Memory B cell (primary cell): ENCODE results near the gene RTN4.
A peak's percentile ranks its signal among the peaks of the same experiment; 100 is the strongest.
"Not testable (repeated sequence)": the region's sequence is repeated elsewhere in the genome, so short reads cannot be mapped to it uniquely, and the experiment has no call there.

Source experiments
- ATAC-seq: fragments of 150-1000 bp; cut with Tn5 transposase; 2 replicates; pipeline ENCODE4 v1.10.0; 2021; ENCODE audit warnings: low read depth, mild to moderate bottlenecking, moderate library complexity
- DNase-seq, 2 donors: peaks; one replicate each; pipeline ENCODE4 v3.0.0; 2022; ENCODE audit warnings: low spot score in 2 of 2
- H3K27ac Mint-ChIP-seq: one replicate; pipeline ENCODE4 v1.8.0; 2022; ENCODE audit warnings: mild to moderate bottlenecking, moderate library complexity, mixed read lengths
- H3K27me3 Mint-ChIP-seq: one replicate; pipeline ENCODE4 v1.8.0; 2022; ENCODE audit warnings: mixed read lengths
- H3K36me3 Mint-ChIP-seq: one replicate; pipeline ENCODE4 v1.8.0; 2022; ENCODE audit warnings: mild to moderate bottlenecking, mixed read lengths
- H3K4me1 Mint-ChIP-seq: one replicate; pipeline ENCODE4 v1.8.0; 2022; ENCODE audit warnings: mixed read lengths
- H3K4me3 Mint-ChIP-seq: one replicate; pipeline ENCODE4 v1.8.0; 2022; ENCODE audit warnings: mild to moderate bottlenecking, moderate library complexity, mixed read lengths
- H3K9me3 Mint-ChIP-seq: one replicate; pipeline ENCODE4 v1.8.0; 2022; ENCODE audit warnings: mixed read lengths

Gene RTN4

DNA sequence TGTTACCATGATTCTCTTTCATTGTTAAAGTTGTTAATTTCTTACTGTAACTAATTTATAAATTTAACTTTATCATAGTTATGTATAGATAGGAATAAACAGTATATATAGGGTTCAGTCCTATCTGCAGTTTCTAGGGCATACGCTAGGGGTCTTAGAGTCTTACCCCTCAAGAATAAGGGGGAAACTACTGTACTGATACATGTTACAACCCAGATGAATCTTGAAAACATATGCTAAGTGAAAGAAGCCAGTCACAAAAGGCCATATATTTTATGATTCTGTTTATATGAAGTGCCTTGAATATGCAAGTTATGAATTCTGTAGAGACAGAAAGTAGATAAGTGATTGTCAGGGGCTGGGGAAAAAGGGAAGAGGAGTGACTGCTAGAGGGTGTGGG lies 52.4 kb downstream of the RTN4 start:
- Mint-ChIP-seq H3K4me1 (peaks cover 47% of the 10 kb centered on the region), H3K27ac (no peak overlapping the region), H3K9me3 (no peaks in the 10 kb centered on the region), H3K4me3 (no peak overlapping the region), H3K36me3 (no peaks in the 10 kb centered on the region), H3K27me3 (no peaks in the 10 kb centered on the region)
- no peak for DNase-seq
- no peak for ATAC-seq

DNA sequence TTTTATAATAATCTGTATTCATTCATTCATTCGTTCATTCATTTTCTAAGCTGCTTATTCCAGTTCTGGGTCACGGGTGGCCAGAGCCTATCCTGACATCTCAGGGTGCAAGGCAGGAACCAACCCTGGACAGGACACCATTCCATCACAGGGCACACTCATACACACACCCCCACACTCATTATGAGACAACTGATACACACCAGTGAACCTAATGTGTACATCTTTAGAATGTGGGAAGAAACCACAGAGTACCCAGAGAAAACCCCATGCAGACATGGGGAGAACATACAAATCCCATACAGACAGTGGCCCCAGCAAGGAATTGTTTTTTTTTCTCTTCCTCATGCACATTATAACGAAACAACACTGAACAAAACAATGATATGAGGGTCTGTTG lies 54.7 kb downstream of the RTN4 start:
- no peak for DNase-seq
- no peaks in the 10 kb centered on the region for H3K27me3 Mint-ChIP-seq

DNA sequence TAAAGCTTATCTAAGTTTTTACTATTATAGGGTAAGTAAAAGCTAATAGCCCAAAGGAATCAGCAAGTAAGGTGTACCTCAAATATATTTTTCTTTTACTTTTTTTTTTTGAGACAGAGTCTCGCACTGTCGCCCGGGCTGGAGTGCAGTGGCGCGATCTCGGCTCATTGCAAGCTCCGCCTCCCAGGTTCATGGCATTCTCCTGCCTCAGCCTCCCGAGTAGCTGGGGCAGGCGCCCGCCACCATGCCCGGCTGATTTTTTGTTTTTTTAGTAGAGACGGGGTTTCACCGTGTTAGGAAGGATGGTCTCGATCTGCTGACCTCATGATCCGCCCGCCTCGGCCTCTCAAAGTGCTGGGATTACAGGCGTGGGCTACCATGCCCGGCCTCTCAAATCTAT lies 59.6 kb downstream of the RTN4 start:
- H3K4me1 Mint-ChIP-seq: peaks cover 21% of the 10 kb centered on the region
- H3K4me3 Mint-ChIP-seq, DNase-seq, ATAC-seq, H3K9me3 Mint-ChIP-seq, H3K27ac Mint-ChIP-seq, H3K27me3 Mint-ChIP-seq, H3K36me3 Mint-ChIP-seq: not testable (repeated sequence)

More for the DNA sequence above, 54.7 kb downstream of the RTN4 start:
- H3K9me3 Mint-ChIP-seq: no peaks in the 10 kb centered on the region
- H3K27ac Mint-ChIP-seq: no peak overlapping the region
- H3K4me3 Mint-ChIP-seq: no peak overlapping the region
- ATAC-seq: no peak
- H3K36me3 Mint-ChIP-seq: no peaks in the 10 kb centered on the region
- peaks cover 39% of the 10 kb centered on the region for H3K4me1 Mint-ChIP-seq

DNA sequence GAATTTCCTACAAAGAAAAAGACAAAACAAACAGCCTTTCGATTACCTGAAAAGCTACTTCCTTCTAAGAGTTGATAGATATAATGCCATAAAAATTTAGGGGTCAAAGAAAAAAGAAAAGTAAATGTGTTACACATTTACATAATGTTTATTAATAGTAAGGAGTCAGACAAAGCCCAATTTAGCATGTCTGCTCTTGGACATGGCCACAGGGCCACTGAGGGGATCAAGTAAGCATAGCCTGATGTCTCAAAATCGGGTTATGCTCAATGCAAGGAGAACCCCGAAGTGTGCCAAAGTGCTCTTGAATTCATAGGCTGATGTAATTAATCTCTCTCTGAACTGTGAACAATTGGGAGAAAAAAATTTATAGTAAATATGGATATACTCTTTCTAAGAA lies 61.6 kb downstream of the RTN4 start:
- no peak for DNase-seq
- H3K4me1 Mint-ChIP-seq: peaks cover 16% of the 10 kb centered on the region
- H3K27ac Mint-ChIP-seq: no peak overlapping the region
- no peaks in the 10 kb centered on the region for H3K9me3 Mint-ChIP-seq
- ATAC-seq: no peak
- no peak overlapping the region for H3K4me3 Mint-ChIP-seq
- peaks cover 12% of the 10 kb centered on the region for H3K36me3 Mint-ChIP-seq
- no peaks in the 10 kb centered on the region for H3K27me3 Mint-ChIP-seq

DNA sequence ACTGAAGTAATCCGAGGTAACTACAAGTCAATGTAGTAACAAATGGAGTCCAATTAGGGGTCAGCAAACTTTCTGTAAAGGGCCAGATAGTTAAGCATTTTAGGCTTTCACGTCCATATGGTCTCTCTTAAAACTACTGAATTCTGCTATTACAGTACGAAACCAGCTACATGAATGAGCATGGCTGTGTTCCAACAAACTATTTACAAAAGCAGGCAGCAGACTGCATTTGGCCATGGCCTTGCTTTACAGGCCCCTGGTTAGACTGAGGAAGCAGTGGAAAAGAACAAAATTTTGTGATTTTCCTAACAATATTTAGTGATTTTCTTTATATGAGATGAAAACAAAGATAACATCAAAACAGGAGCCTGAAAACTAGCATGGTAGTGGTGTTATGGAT lies 64.0 kb downstream of the RTN4 start:
- Mint-ChIP-seq H3K9me3 (no peaks in the 10 kb centered on the region), H3K4me3 (no peak overlapping the region), H3K4me1 (peaks cover 13% of the 10 kb centered on the region), H3K36me3 (peaks cover 15% of the 10 kb centered on the region), H3K27ac (no peak overlapping the region), H3K27me3 (no peaks in the 10 kb centered on the region)
- DNase-seq (no peak), ATAC-seq (no peak)

DNA sequence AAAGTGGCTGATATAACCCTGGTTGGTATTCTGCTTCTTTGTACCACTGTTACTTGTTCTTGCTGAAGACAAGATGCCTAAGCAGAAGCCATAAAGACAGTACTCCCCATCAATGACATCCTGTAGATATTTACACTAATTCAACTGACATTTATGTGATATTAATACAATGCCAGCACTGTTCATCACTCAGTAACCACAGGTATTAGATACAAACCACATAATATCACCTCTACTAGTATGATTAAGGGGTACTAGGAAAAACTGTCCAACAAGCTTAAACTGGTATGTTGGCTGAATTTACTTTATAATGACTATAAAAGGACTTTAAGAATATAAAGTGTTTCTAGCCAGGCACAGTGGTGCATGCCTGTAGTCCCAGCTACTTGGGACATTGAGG lies 65.8 kb downstream of the RTN4 start:
- peaks cover 19% of the 10 kb centered on the region for H3K36me3 Mint-ChIP-seq
- no peaks in the 10 kb centered on the region for H3K27me3 Mint-ChIP-seq
- DNase-seq (no peak), ATAC-seq (no peak)
- H3K9me3 Mint-ChIP-seq: no peaks in the 10 kb centered on the region
- H3K4me3 Mint-ChIP-seq: no peak overlapping the region
- peaks cover 15% of the 10 kb centered on the region for H3K4me1 Mint-ChIP-seq
- H3K27ac Mint-ChIP-seq: peak overlapping the region; percentile 29

DNA sequence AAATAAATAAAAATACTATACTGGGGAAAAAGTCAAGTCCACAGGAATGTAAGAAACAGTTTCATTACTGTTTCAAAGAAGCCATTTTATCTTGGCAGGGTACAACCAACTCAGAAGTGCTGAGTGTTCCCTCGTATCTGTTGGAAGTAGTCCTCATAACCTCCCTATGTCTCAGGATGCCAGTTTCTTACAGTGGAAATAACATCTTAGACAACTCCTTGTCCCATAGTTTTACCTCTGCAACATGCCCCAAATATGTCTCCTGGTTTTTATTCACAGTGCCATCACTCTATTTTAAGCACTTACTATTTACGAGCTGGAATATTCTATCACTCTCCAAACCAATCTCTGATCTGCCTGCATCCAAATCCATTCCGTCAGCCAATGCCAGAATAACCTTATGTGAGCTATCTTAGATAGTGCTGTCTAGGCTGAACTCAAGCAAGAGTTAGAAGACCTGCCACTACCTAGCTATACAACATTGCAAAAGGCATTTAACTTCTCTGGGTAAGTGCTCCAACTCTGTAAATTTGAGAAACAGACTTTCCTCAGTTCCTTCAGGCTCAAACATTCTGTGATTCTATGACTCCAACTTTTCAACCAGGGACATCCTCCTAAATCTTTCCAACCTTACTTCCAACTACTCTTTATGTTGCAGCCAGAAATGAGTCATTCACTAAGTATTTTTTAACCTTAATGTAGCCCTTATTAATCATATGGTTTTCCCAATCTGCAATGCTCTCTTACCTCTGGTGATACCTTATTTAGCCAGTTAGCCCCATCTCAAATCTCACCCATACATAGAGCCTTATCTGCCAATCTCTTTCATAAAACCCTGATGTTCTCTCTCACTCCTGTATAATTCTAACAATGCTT lies 66.7 kb downstream of the RTN4 start:
- Mint-ChIP-seq H3K4me3 (no peak overlapping the region), H3K9me3 (no peaks in the 10 kb centered on the region), H3K36me3 (peaks cover 19% of the 10 kb centered on the region), H3K4me1 (peaks cover 10% of the 10 kb centered on the region), H3K27ac (peak overlapping the region; percentile 29), H3K27me3 (no peaks in the 10 kb centered on the region)
- no peak for ATAC-seq
- no peak for DNase-seq

DNA sequence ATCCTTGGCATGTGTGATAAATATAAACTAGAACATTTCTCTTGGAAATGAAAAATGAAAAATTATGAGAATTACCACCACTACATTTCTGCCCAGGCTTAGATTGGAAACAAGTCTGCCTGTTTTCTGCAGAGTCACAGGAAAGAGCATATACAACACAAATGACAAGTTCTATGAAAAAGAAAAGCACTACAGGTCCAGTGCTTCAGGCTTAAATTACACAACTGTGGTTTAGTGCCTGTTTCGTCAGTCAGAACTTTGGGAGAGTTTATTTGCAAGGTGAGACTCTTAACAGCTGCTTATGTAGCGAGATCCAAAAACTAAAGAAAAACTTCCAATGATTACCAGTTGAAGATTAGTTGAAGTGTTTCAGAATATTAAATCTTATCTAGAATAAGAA lies 68.9 kb downstream of the RTN4 start:
- no peaks in the 10 kb centered on the region for H3K27me3 Mint-ChIP-seq
- H3K9me3 Mint-ChIP-seq: no peaks in the 10 kb centered on the region
- peaks cover 17% of the 10 kb centered on the region for H3K4me1 Mint-ChIP-seq
- ATAC-seq (no peak), DNase-seq (no peak)
- H3K4me3 Mint-ChIP-seq: no peak overlapping the region
- H3K27ac Mint-ChIP-seq: no peak overlapping the region
- H3K36me3 Mint-ChIP-seq: peaks cover 16% of the 10 kb centered on the region

DNA sequence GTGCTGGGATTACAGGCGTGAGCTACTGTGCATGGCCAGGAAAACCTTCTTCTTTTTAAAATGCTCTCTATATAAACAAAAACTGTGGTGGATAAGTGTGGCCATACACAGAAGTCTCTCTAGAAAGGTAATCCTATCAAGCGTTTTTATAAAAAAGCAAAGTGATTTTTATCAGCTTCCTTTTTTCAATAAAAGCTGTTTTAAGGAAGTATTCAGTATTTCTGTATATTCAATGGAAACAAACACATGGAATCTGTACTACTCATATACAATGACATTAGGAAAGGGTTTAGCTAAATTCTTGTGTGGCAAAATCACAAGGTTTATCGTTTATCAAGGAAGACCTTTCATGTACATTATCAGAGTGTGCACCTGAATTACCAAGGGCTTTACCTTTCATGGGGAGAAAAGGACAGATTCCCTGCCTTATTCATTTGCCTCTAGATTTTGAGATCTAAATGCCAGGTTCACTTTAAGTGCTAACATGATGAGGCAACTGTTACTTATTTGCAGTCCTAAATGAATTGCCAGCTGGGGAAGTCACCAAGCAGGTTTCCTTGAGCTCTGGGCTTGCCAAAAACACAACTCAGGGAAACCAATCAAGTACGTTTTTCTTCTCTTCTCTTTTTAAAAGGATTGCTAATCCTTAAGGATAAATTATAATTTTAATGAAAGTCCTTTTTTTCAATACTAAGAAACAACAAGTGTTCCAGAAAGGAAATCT lies 70.8 kb downstream of the RTN4 start:
- no peaks in the 10 kb centered on the region for H3K9me3 Mint-ChIP-seq
- no peak for ATAC-seq
- peak overlapping the region; percentile 60 for H3K27ac Mint-ChIP-seq
- H3K27me3 Mint-ChIP-seq: no peaks in the 10 kb centered on the region
- H3K4me3 Mint-ChIP-seq: no peak overlapping the region
- peaks cover 15% of the 10 kb centered on the region for H3K36me3 Mint-ChIP-seq
- H3K4me1 Mint-ChIP-seq: peaks cover 20% of the 10 kb centered on the region
- DNase-seq: no peak

DNA sequence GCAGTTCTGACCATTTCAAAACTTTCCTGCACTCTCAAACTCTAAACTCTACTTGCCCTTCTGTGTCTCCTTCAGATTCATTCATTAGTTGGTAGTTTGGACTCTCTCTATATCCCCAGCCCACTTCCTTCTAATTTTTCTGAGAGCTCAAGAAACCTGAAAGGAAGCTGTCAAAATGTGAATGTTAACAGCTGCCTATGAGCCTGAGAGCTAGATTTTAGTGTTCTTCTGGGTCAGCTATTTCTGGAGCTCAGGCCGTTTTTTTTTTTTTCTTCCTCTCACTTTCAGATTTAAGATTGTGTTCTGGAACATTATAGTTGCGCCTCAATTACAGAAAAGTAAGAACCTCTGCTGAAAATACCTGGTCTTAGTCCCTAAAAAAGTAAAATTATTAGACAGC lies 73.1 kb downstream of the RTN4 start:
- H3K27ac Mint-ChIP-seq: peak overlapping the region; percentile 77
- ATAC-seq (no peak), DNase-seq (no peak)
- peaks cover 8% of the 10 kb centered on the region for H3K36me3 Mint-ChIP-seq
- H3K4me1 Mint-ChIP-seq: peaks cover 13% of the 10 kb centered on the region
- no peak overlapping the region for H3K4me3 Mint-ChIP-seq
- no peaks in the 10 kb centered on the region for H3K27me3 Mint-ChIP-seq
- H3K9me3 Mint-ChIP-seq: no peaks in the 10 kb centered on the region

DNA sequence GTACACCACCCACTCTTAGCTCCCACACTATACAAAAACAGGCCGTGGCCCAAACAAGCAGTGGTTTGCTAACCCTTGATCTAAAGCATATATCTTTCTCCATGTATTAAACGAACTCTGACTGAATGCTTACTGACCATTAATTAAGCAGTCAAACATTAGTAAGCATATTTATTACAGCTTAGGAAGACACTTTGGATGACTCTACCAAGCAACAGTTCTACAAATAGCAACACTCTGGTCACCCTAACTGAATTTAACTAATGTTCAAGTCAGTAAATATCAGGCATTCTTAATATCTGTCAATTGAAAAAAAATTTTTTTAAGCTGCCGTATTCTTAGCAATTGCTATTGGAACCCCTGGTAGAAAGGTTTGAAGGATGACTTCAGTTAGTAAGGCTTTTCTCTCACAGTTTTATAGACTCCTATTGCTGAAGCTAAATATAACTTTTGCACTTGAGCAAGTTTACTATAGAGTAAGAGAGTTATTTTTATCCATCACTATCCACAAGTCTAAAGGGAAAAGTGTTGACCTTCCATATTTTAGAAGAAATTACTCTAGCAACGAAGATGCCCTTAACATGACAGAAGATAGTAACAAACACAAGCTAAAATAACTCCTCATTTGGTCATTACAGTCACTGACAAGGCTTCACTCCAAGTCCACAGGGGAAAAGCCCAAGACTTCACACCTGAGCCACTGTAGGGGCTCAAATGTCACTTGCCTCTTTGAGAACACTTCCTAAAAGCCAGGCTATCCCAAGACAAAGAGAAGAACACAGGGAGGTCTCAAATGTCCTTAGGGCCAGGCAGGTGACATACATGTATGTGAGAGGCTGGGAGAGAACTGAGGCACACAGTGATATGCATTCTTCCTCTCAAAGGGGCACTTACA lies 74.4 kb downstream of the RTN4 start:
- ATAC-seq (no peak), DNase-seq (no peak)
- peaks cover 15% of the 10 kb centered on the region for H3K36me3 Mint-ChIP-seq
- H3K4me3 Mint-ChIP-seq: no peak overlapping the region
- H3K27me3 Mint-ChIP-seq: no peaks in the 10 kb centered on the region
- H3K4me1 Mint-ChIP-seq: peaks cover 13% of the 10 kb centered on the region
- no peaks in the 10 kb centered on the region for H3K9me3 Mint-ChIP-seq
- H3K27ac Mint-ChIP-seq: peak overlapping the region; percentile 77

DNA sequence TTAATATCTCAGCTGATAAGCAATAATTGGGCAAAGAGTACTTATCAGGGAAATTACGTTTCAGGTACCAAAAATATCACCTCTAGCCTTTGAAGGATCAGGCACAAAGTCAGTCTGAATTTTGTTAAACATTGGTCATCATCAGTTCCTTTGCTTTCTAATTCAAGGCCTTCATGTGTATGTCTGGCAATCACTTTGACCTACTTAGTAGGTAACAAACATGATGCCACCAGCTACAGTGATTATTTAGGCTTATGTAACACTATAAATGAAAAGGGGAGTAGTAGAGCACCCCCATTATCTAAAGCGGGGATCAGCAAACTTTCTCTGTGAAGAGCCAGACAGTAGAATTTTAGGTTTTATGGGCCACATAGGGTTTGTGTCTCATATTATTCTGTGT lies 75.1 kb downstream of the RTN4 start:
- Mint-ChIP-seq H3K36me3 (peaks cover 14% of the 10 kb centered on the region), H3K4me3 (no peak overlapping the region)

DNA sequence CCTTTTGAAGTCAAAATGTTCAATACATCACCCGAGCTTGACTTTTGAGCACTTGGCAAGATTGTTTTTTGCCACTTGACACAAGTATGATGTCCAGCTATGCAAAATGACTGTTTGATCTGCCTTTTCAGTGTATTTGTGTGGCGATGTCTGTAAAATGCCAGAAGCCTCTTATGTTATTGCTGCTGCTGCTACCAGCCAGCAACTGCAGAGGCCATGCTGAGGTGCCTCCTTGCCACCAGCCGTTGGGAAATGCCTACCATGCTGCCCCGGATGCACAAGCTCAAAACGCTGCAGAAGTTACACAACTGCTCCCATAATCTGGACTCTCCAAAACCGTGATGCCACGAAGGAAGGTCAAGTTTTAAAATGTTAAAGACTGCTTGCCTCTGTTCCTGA lies 80.3 kb downstream of the RTN4 start:
- H3K4me3 Mint-ChIP-seq: no peak overlapping the region
- peaks cover 5% of the 10 kb centered on the region for H3K9me3 Mint-ChIP-seq
- no peak for ATAC-seq
- no peak for DNase-seq
- H3K27ac Mint-ChIP-seq: no peak overlapping the region
- peaks cover 11% of the 10 kb centered on the region for H3K4me1 Mint-ChIP-seq
- H3K27me3 Mint-ChIP-seq: no peaks in the 10 kb centered on the region
- H3K36me3 Mint-ChIP-seq: peaks cover 28% of the 10 kb centered on the region

More for the DNA sequence above, 75.1 kb downstream of the RTN4 start:
- ATAC-seq (no peak), DNase-seq (no peak)
- no peaks in the 10 kb centered on the region for H3K9me3 Mint-ChIP-seq
- peaks cover 10% of the 10 kb centered on the region for H3K4me1 Mint-ChIP-seq
- H3K27me3 Mint-ChIP-seq: no peaks in the 10 kb centered on the region
- H3K27ac Mint-ChIP-seq: peak overlapping the region; percentile 17
